Activated CD4-positive, alpha-beta T cell treated with anti-CD3 and anti-CD28 coated beads, Interleukin-2, amount 50 U/mL, for 1 hour (primary cell): Measurements from ENCODE around the gene AK1.
"Not testable (repeated sequence)": the region's sequence is repeated elsewhere in the genome, so short reads cannot be mapped to it uniquely, and the experiment has no call there.

ENCODE experiments used
- DNase-seq: peaks from one replicate; pipeline ENCODE4 v3.0.0-alpha.2; 2020

AK1 gene

GRCh38 chr9:127845619-127846018, 31.9 kb downstream of the AK1 start:
- DNase-seq, result not testable (repeated sequence)

GRCh38 chr9:127844821-127845359, 32.6 kb downstream of the AK1 start:
- DNase-seq, result no peak

- DNase-seq, result no peak
Measured at GRCh38 chr9:127841087-127841835, 36.2 kb downstream of the AK1 start.

GRCh38 chr9:127838375-127839078, 38.9 kb downstream of the AK1 start:
- DNase-seq, result no peak

GRCh38 chr9:127837346-127837745, 40.1 kb downstream of the AK1 start:
- no peak for DNase-seq

GRCh38 chr9:127836561-127836960, 40.9 kb downstream of the AK1 start:
- not testable (repeated sequence) for DNase-seq

- DNase-seq, result no peak
Measured at GRCh38 chr9:127835991-127836516, 41.4 kb downstream of the AK1 start.

GRCh38 chr9:127833555-127833954, 43.9 kb downstream of the AK1 start:
- no peak for DNase-seq

- no peak for DNase-seq
Measured at GRCh38 chr9:127832248-127832647, 45.2 kb downstream of the AK1 start.

- DNase-seq, result no peak
Measured at GRCh38 chr9:127829205-127829906, 48.1 kb downstream of the AK1 start.

- DNase-seq, result no peak
Measured at GRCh38 chr9:127828262-127829031, 49.0 kb downstream of the AK1 start.

GRCh38 chr9:127826253-127826913, 51.1 kb downstream of the AK1 start:
- DNase-seq, result no peak

GRCh38 chr9:127825319-127826051, 52.0 kb downstream of the AK1 start:
- DNase-seq, result no peak

GRCh38 chr9:127822108-127822507, 55.4 kb downstream of the AK1 start:
- DNase-seq, result no peak

GRCh38 chr9:127818574-127818973, 58.9 kb downstream of the AK1 start:
- no peak for DNase-seq

GRCh38 chr9:127817881-127818434, 59.5 kb downstream of the AK1 start:
- DNase-seq, result no peak

GRCh38 chr9:127816728-127817127, 60.7 kb downstream of the AK1 start:
- no peak for DNase-seq
